ENCODE measurements around the gene LGALS4.
A peak's percentile ranks its signal among the peaks of the same experiment; 100 is the strongest.
"Not testable (repeated sequence)": the region's sequence is repeated elsewhere in the genome, so short reads cannot be mapped to it uniquely, and the experiment has no call there.

LGALS4 gene

DNA sequence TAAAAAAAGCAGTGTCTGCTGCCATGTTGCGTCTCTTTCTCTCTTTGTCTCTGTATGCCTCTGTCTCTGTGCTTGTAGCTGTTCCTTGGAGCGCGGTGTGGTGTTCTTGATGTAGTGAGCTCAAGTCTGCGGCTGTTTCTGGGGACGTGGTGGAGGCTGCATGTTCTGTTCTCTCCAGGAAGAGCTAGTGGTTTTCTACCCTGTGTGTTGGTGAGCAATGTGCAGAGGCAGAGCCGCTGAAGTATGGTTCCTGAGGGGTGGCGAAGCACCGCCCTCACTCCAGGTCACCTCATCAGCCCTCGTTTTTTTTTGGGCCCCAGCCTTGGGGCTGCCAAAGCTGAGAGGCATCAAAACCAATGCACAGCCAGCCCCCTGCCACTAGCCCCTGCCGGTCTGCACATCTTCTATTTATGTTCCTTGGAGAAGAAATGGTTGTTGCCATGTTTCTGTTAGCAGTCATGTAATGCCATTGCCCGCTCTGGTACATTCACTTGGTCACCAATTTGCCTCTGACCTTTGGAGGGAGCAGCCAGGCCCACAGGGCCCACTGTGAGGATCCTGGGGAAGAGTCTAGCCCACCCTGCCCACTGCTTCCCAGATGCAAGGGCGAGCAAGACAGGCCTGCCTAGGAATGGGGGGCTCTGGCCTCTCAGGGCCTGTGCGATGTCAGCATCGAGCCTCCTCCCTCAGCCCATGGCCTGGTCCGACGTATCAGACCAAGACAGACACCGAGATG, 29.9 kb upstream of the LGALS4 start:
- DNase-seq: no peak

DNA sequence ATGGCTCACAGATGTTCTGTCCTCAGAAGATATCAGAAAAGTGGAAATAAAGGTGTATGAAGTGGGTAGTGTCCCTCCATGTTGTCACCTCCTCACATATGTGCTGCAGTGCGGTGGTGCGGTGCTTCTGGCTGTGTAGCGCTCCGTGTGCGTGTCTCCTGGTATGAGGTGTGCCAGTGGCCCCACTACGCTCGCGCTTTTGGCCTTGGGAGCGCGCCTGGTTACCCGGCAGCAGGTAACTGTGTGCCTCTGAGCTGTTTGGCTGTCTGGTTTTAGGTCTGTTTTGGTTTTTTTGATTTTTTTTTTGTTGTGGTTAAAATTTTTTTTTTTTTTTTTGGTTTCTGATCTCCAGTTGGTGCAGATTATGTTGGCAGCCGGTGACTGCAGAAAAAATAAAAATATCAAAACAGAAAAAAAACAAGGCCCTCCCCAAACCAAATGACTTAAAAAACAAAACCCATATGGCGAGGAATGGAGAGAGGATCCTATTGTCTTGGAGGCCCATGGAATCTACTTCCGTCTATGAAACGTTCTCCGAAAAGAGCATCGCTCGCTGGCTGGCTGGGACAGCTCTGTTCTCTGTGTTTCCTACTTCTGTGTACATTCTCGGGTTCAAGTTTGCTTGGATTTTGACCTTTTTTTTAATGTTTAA, 29.2 kb upstream of the LGALS4 start:
- no peak for DNase-seq

DNA sequence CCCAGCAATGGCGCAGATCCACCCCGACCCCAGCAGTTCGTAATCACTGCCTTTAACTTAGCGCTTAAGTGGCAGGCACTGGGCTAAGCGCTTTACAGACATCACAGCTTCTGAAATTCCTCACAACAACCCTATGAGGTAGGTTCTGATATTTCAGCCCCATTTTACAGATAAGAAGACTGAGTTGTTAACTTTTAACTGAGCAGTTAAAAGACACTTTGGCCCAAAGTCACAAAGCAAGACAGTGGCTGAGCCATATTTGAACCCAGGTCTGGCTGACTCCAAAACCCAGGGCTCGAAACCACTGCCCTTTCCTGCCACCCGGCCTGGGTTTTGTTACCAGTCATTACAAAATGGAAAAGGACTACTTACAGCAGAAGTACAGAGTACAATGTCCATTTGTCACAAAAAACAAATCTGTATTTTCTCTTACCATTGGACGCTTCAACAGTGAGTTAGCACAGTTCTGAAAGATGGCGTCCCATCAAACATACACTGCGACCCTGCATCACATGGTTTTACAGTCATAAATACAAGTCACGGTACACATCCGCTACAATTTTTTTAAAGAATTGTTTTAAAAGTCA, 28.5 kb upstream of the LGALS4 start:
- no peak for DNase-seq

DNA sequence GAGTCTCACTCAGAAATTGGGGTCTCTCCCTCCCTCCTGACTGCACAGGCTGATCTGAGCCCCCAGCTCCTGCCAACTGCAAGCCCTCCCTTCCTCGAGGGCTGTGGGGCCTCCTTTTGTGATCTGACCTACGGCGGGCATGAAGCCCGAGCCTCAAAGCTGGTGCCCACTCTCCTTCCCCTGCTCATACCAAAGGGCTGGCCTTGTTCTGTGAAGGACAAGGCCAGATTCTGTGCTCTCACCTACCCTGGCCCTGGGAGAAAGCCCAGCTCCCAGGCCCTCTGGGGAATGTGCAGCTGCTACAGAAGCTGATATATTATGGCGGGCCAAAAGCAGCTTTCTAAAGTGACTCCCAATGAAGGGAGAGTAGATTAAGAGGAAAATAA, 27.8 kb upstream of the LGALS4 start:
- DNase-seq: no peak

DNA sequence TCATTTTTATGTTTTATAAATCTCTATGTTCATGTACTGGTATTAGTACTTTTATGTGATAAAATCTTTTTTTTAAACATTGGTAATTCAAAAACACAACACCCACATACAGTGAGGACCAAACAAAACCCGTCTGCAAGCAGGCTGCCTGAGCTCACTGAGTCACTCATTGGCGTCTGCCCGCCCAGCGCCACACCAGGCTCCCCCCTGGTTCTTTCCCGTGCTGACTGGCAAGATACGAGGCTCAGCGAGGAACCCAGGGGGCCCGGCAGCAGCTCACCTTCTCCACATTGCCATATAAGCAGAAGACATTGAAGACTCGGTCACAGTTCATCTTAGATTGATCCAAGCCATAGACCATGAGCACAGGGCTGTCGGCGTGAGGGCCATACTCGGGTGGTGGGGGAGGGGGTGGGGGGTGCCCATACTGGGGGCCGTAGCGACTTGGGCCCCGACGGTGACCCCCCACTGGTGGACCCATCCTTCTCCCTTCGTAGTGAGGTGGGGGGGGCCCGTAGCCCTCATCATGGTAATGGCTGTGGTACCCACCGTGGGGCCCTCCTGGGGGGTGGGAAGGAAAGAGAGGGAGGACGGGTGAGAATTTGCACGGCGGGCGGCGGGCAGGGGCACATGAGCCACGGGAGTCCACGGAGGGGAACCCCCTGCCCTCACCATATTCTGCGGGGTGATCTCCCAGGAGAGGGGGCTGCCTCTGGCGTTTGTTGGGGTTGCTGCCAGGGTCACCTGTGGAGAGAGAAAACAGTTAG, 27.3 kb upstream of the LGALS4 start:
- no peak for DNase-seq

DNA sequence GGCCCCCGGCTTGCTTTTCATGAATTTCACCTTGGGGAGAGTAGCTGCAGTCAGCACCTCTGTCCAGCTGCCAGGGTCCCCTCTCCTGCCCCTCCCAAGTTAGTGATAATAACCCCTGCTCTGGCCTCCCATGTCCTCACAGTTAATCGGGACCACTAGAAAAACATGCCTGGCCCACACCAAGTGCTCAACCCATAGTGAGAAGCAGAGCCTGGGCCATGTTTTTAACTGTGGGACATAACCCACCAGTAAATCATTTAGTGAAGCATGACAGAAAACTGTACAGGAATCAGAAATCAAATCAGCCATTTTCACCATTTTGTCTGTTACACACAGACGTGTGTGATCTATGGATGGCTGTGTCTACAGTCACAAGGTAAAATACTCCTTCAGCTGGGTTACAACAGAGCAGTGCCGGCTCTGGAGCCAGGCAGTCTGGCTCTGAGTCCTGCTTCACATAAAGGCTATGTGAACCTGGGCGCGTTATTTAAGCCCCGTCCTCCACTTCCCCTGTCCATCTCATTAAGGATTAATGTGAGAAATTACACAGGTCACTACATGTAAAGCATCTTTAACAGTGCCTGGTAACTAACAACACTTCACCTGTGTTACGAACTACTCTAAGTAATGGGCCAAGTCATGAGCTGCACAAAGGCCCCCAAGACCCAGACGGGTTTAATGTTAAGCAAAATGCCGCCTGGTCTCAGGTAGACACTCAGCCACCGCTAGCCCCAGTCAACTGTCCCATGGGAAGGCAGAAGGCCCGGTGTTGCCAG, 26.4 kb upstream of the LGALS4 start:
- no peak for DNase-seq

GRCh38 chr19:38838208-38838985, 25.7 kb upstream of the LGALS4 start:
- DNase-seq: no peak

- no peak for DNase-seq
Measured at GRCh38 chr19:38837656-38838121, 24.9 kb upstream of the LGALS4 start.

DNA sequence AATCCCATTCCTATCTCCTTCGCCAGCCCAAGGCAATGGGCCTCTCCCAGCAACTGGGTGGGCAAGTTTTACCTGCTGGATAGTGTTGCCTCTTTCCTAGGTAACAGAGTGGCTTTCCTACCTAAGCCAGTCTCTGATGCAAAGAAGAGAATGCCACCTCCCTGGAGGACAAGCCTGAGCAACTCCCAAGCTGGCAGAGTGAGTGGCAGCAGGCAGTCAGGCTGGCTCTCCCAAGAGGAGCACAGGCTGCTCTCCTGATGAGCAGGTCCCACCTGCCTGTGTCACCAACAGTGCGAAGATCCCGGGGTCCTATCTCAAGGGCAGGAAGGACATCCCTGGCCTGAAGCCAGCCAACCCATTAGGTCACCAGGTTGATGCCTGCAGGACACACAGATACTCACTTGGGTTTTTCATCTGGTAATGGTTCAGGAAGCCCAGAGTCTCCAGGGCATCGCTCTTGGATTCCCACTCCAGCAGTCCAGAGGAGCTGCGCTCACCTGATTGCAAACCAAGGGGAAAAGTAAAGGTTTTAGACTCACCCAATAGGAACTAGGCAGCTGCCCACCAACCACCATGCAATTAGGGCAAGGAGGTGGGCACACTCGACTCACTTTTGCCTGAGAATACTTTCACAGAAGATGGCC, 24.4 kb upstream of the LGALS4 start:
- no peak for DNase-seq

DNA sequence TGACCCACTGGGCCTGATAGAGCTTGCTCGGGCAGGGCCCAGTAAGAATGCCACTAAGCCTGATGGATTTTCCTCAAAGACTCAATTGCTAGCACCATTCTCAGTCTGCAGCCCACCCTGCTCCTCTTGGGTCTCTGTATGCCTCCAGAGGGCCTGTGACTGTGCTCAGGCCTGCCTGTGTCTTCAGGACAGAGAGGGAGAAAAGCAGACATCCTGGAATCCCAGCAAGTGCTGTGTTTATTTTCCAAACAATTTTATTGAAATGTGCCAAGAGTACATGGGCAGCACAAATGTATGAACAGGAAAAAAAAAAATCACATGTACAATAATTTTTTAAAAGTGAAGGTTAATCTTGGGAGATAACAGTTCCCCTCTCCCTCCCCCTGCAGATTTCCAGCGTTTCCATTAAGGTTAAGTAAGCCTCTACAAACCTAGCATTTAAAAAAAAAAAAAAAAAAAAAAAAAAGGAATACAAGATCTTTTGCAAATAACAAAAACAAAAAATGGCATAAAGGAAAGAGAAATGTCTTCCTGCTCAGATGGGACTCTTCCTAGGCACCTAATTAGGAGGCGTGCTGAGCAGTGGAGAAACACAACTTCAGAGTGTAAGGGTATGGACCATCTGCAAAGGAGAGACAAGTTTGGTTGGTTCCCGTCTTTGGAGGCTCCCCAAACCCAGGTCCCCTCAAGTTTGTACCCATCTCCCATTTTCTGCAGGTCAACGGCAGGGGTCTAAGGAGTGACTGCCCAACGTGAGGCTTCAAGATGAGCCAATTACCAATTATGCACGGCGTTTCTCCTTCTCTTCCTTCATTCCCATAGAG, 23.6 kb upstream of the LGALS4 start:
- DNase-seq: no peak

DNA sequence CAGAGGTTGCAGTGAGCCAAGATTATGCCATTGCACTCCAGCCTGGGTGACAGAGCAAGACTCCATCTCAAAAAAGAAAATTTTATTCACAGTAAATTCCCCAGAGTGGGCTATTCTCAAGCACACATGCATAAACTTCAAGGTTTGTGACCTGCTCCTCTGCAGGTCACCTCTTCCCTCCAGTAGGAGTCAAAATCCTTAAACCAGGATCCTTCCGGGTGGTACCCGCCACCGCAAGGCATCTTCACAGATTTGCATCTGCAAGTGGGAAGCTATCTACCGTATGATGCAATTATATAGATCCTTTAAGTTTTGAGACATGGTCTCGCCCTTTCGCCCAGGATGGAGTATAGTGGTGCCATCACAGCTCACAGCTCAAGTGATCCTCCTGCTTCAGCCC, 21.8 kb upstream of the LGALS4 start:
- no peak for DNase-seq

- no peak for DNase-seq
Measured at GRCh38 chr19:38834104-38834490, 21.4 kb upstream of the LGALS4 start.

- DNase-seq: no peak
Measured at GRCh38 chr19:38833092-38833425, 20.3 kb upstream of the LGALS4 start.

- DNase-seq: peak; percentile 54 to 72
Measured at GRCh38 chr19:38831142-38831605, 18.4 kb upstream of the LGALS4 start.

DNA sequence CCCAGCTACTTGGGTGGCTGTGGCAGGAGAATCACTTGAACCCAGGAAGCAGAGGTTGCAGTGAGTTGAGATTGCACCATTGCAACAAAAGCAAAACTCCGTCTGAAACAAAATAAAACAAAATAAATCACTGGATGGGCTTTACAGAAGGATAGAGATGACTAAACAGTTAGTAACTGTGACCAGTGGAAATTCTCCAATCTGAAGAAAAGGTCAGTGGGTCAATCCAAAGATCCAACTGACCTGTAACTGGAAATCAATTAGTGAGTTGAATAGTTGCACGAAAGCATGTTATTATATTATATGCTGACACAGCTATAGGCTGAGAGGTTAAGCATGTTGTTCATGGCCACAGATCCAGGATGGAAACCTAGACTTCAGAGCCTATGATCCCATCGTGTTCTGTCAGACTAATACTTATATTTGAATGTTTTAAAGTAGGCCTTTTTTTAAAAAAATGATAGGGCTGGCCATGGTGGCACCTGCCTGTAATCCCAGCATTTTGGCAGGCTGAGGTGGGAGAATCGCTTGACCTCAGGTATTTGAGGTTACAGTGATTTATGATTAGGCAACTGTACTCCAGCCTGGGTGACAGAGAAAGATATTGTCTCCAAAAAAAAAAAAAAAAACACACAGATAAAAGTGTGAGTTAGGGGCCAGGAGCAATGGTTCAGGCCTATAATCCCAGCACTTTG, 17.4 kb upstream of the LGALS4 start:
- peak; percentile 10 to 11 for DNase-seq

DNA sequence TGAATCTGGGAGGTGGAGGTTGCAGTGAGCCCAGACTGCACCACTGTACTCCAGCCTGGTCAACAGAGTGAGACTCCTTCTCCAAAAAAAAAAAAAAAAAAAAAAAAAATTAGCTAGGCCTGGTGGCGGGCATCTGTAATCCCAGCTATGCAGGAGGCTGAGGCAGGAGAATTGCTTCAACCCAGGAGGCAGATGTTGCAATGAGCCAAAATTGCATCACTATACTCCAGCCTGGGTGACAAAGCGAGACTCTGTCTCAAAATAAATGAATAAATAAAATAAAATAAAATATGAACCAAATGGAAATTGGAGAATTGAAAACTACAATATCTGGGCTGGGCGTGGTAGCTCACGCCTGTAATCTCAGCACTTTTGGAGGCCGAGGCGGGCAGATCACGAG, 16.5 kb upstream of the LGALS4 start:
- DNase-seq: peak; percentile 62 to 81

GRCh38 chr19:38826856-38827551, 14.3 kb upstream of the LGALS4 start:
- DNase-seq: no peak

- DNase-seq: not testable (repeated sequence)
Measured at GRCh38 chr19:38825936-38826335, 13.2 kb upstream of the LGALS4 start.

- DNase-seq: not testable (repeated sequence)
Measured at GRCh38 chr19:38821230-38821825, 8.6 kb upstream of the LGALS4 start.

All from inflammatory macrophage treated with lipopolysaccharide for 1 hour (primary cell).